GM20000 (cell line): ENCODE measurements around the gene OSBPL7.

Experiments used
- DNase-seq: peaks from one replicate; pipeline ENCODE4 v3.0.0; 2012; ENCODE audit warnings: low spot score
- TF ChIP-seq, protein P1 (sequence below): IDR thresholded peaks from 2 replicates; pipeline ENCODE4 v1.5.1; 2012; ENCODE audit warnings: mild to moderate bottlenecking, control low read depth; ENCODE audit errors: extremely low read depth, missing control alignments

Gene OSBPL7

DNA sequence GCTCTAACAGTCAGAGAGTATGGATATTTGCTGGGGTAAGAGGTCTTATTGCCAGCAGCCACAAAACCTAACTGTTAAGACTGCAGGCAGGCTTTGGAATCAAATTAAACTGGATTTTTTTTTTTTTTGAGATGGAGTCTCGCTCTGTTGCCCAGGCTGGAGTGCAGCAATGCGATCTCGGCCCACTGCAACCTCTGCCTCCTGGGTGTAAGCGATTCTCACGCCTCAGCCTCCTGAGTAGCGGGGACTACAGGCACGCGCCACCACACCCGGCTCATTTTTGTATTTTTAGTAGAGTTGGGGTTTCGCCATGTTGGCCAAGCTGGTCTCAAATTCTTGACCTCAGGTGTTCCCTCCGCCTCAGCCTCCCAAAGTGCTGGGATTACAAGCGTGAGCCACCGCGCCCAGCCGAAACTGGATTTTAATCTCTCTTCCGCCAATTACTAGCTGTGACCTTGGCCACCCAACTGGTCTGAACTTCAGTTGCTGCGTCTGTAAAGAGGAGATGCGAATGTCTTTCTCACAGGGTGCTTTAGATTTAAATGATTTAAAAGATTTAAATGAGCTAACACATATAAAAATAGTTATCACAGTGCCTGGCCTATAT is 8.9 kb upstream of the OSBPL7 start:
- TF ChIP-seq, protein P1, sequence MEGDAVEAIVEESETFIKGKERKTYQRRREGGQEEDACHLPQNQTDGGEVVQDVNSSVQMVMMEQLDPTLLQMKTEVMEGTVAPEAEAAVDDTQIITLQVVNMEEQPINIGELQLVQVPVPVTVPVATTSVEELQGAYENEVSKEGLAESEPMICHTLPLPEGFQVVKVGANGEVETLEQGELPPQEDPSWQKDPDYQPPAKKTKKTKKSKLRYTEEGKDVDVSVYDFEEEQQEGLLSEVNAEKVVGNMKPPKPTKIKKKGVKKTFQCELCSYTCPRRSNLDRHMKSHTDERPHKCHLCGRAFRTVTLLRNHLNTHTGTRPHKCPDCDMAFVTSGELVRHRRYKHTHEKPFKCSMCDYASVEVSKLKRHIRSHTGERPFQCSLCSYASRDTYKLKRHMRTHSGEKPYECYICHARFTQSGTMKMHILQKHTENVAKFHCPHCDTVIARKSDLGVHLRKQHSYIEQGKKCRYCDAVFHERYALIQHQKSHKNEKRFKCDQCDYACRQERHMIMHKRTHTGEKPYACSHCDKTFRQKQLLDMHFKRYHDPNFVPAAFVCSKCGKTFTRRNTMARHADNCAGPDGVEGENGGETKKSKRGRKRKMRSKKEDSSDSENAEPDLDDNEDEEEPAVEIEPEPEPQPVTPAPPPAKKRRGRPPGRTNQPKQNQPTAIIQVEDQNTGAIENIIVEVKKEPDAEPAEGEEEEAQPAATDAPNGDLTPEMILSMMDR = no peak
- DNase-seq = no peak

DNA sequence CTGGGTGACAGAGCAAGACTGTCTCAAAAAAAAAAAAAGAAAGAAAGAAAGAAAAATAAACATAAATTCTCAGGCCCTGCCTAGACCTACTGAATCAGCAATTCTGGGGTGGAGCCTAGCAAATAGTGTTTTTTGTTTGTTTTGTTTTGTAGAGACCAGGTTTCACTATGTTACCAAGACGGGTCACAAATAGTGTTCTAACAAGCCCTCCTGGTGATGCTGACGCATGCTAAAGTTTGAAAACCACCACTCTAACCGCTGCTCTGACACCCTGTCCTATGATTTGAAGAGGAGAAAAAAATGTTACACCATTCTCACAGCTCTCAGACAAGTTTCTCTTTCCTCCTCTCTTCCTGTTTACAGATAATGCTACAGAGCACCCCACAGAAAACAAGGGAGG is 8.3 kb upstream of the OSBPL7 start:
- TF ChIP-seq, protein P1 = no peak
- DNase-seq = no peak

DNA sequence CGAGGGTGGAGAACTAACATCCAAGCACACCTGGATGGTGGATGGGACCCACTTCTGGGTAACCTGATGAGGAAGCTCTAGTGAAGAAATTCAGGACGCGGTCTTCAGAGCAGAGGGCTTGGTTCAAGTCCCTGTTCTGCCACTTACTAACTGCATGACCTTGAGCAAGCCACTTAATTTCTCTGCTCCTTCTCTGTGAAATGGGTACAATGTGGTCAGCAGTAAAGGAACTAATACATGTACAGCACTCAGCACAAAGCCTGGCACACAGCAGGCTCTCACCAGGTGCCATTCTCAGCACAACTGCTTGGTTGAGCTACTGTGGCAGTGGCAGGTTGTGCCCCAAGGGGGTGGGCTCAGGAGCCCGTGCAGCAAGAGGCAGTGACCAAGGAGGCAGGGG is 1.9 kb upstream of the OSBPL7 start:
- TF ChIP-seq, protein P1 = no peak
- DNase-seq = no peak

DNA sequence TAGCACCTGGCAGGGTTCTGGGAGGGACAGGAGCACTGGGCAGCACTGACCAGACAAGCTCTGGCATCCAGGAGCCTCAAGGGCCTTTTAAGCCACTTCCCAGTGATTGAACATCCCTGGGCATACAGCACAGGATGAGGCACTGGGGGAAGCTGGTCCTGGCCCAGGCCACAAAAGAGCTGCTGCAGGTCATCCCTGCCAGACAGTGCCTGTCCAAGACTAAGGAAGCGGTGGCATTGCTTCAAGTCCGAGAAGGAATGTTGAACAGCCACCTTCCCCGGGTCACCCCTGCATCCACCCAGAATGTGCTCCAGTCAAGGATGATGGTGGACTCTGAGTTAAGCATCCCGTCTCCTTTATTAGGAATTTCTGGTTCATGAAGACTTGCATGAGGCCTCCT is 1.2 kb upstream of the OSBPL7 start:
- TF ChIP-seq, protein P1 = no peak
- no peak for DNase-seq

DNA sequence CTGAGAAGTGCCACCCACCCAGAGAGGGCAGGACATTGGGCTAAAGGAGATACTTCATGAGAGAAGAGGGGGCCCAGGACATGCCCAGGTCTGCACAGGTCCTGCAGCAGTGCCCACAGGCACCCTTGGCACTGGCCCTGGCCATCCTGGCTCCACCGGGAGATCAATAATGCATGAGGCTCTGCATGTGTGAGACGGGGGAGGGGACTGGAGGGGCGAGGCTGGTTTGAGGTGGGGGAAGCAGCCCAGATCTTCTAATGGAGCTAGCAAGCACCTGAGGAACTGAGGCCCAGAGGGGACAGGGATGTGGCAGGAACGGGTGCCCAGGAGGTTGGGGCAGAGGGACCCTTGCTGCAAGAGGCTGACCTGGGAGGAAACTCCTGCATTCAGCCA is 567 bp downstream of the OSBPL7 start:
- TF ChIP-seq, protein P1 = no peak
- DNase-seq = no peak

DNA sequence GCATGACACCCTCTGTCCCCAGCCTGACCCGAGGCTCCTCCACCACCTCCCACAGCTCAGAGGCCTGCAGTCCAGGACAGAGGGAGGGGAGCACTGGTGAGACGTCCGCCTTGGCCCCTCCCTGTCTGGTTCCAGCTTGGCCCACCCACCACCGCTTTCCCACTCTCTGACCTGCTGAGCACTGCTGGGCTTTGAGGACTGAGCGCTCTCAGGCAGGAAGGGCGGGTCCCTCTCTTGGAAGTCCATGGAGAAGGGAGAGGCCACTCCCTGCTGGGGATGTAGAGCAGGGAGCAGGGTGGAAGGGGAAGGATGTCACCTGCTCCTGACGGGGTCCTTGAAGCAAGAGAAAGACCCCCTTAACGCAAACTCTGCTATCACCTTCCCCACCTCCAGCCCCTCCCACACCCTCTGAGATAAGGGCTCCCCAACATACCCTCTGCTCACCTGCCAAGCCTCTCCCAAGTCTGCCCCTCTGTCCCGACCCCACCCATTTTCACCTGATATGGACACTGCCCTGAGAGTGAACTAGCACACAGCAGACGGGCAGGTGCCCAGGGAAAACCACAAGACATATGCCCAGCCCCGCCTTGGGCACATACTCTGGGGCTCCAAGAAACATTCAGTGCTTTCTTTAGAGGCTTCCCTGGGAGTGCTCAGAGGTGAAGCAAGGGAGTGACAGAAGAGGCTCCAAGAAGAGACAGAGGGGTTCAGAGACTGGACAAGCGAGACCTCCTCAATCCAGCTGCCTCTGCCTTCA is 1.4 kb downstream of the OSBPL7 start:
- TF ChIP-seq, protein P1 = no peak

DNA sequence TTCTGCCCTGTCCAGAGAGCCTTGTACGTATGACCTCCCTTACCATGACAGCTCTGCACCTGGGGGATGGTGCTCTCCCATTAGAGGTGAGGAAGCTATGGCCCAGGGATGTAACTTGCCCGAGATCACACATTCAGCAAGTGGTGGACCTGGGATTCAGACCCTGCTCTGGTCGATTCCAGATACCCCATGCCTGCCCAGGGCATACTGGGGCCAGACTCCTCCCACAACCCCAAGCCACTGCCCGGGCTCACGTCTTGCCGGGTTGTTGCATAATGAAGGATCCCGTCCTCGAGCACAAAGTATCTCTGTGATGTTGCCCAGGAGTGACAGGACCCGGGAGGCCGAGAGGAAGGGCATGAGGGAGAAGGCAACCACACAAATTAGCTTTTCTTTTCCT is 2.1 kb downstream of the OSBPL7 start:
- TF ChIP-seq, protein P1 = no peak
- DNase-seq = no peak

More for the DNA sequence above, 1.4 kb downstream of the OSBPL7 start:
- no peak for DNase-seq
